Astrocyte (in vitro differentiated cells and primary cell): Measurements from ENCODE around the gene JOSD1. TPM values are rescaled to one million over a fixed set of nuclear protein-coding genes. Genes with fewer than 3 reads are reported as not detected.

Experiments used
- DNase-seq: peaks from one replicate; pipeline ENCODE4 v3.0.0-alpha.2; 2010; ENCODE audit warnings: low read depth
- FAIRE-seq: peaks from 2 replicates; lab custom pipeline; 2011; peaks lifted over from hg19 to GRCh38; lab: Jason Lieb, UNC
- H2AFZ ChIP-seq: 2 replicates; pipeline ENCODE4 v1.6.0; 2012; ENCODE audit warnings: low read depth, low read length, inconsistent platforms
- H3K27ac ChIP-seq: 2 replicates; pipeline ENCODE4 v1.5.1; 2011; ENCODE audit warnings: low read depth, low read length, inconsistent platforms
- H3K27me3 ChIP-seq: 2 replicates; pipeline ENCODE4 v1.6.0; 2011; ENCODE audit warnings: low read length, inconsistent platforms; ENCODE audit not compliant: insufficient read depth
- H3K36me3 ChIP-seq: 2 replicates; pipeline ENCODE4 v1.5.1; 2011; ENCODE audit warnings: low read length, inconsistent platforms; ENCODE audit not compliant: insufficient read depth
- H3K4me1 ChIP-seq: 2 replicates; pipeline ENCODE4 v1.5.1; 2011; ENCODE audit warnings: low read length, inconsistent platforms; ENCODE audit not compliant: insufficient read depth
- H3K4me2 ChIP-seq: 2 replicates; pipeline ENCODE4 v1.6.0; 2012; ENCODE audit warnings: low read length, inconsistent platforms
- H3K4me3 ChIP-seq: 2 replicates; pipeline ENCODE4 v1.5.1; 2011; ENCODE audit warnings: low read depth, mild to moderate bottlenecking, low read length, inconsistent platforms; ENCODE audit not compliant: insufficient read depth
- H3K79me2 ChIP-seq: 2 replicates; pipeline ENCODE4 v1.6.0; 2012; ENCODE audit warnings: mild to moderate bottlenecking, low read length, inconsistent platforms; ENCODE audit not compliant: insufficient read depth
- H3K9ac ChIP-seq: 2 replicates; pipeline ENCODE4 v1.6.0; 2012; ENCODE audit warnings: mild to moderate bottlenecking, low read length, inconsistent platforms
- H3K9me3 ChIP-seq: 2 replicates; pipeline ENCODE4 v1.5.1; 2012; ENCODE audit warnings: low read depth, mild to moderate bottlenecking, low read length, inconsistent platforms; ENCODE audit not compliant: insufficient read depth
- H4K20me1 ChIP-seq: 2 replicates; pipeline ENCODE4 v1.6.0; 2012; ENCODE audit warnings: low read length, inconsistent platforms; ENCODE audit not compliant: insufficient read depth
- H3K27ac Mint-ChIP-seq: one replicate; pipeline ENCODE4 v1.8.0; 2021; ENCODE audit warnings: mild to moderate bottlenecking, mixed read lengths; ENCODE audit not compliant: unreplicated experiment
- H3K27me3 Mint-ChIP-seq: one replicate; pipeline ENCODE4 v1.8.0; 2021; ENCODE audit warnings: low read depth, mixed read lengths; ENCODE audit not compliant: unreplicated experiment
- H3K36me3 Mint-ChIP-seq: one replicate; pipeline ENCODE4 v1.8.0; 2021; ENCODE audit warnings: low read depth, mixed read lengths; ENCODE audit not compliant: unreplicated experiment
- H3K4me1 Mint-ChIP-seq: one replicate; pipeline ENCODE4 v1.8.0; 2021; ENCODE audit warnings: low read depth, mixed read lengths; ENCODE audit not compliant: unreplicated experiment
- H3K4me3 Mint-ChIP-seq: one replicate; pipeline ENCODE4 v1.8.0; 2021; ENCODE audit warnings: mild to moderate bottlenecking, moderate library complexity, mixed read lengths; ENCODE audit not compliant: unreplicated experiment
- H3K9me3 Mint-ChIP-seq: one replicate; pipeline ENCODE4 v1.8.0; 2021; ENCODE audit warnings: mild to moderate bottlenecking, mixed read lengths; ENCODE audit not compliant: unreplicated experiment
- CTCF ChIP-seq: IDR thresholded peaks from 2 replicates; pipeline ENCODE4 v1.5.1; 2011; ENCODE audit warnings: low read depth, mild to moderate bottlenecking, inconsistent platforms, low read length, moderate library complexity; ENCODE audit not compliant: insufficient read depth
- EZH2 ChIP-seq: IDR thresholded peaks from 2 replicates; pipeline ENCODE4 v1.6.1; 2012; ENCODE audit warnings: mild to moderate bottlenecking, low read length, inconsistent platforms; ENCODE audit not compliant: insufficient read depth
- total RNA-seq: library from RNA; stranded (reverse); gene quantifications from 2 replicates; pipeline ENCODE4 v1.2.1, GENCODE V29; 2021

The JOSD1 gene
- total RNA-seq, 1 donor from 2014 or later, result 45.6 TPM

GRCh38 chr22:38740754-38741153 is 40.0 kb upstream of the JOSD1 start:
- Mint-ChIP-seq H3K4me3 (no peak overlapping the region), H3K27me3 (no peaks in the 10 kb centered on the region), H3K9me3 (no peaks in the 10 kb centered on the region), H3K4me1 (peaks cover 7% of the 10 kb centered on the region), H3K27ac (no peak overlapping the region), H3K36me3 (peaks cover 30% of the 10 kb centered on the region)
- peaks cover 9% of the 10 kb centered on the region for H4K20me1 ChIP-seq
- H3K27ac ChIP-seq, result no peak overlapping the region
- no peaks in the 10 kb centered on the region for H3K9me3 ChIP-seq
- no peak overlapping the region for H3K9ac ChIP-seq
- no peak overlapping the region for H3K4me2 ChIP-seq
- H3K4me1 ChIP-seq, result peaks cover 3% of the 10 kb centered on the region
- no peak overlapping the region for H2AFZ ChIP-seq
- no peak overlapping the region for H3K4me3 ChIP-seq
- no peak for DNase-seq
- no peaks in the 10 kb centered on the region for H3K79me2 ChIP-seq
- FAIRE-seq, result no peak
- no peak for TF ChIP-seq EZH2
- H3K36me3 ChIP-seq, result peaks cover 48% of the 10 kb centered on the region
- no peaks in the 10 kb centered on the region for H3K27me3 ChIP-seq

GRCh38 chr22:38740116-38740723 is 39.5 kb upstream of the JOSD1 start:
- TF ChIP-seq EZH2 (no peak), CTCF (no peak)
- no peak for DNase-seq
- H3K27ac ChIP-seq, result no peak overlapping the region
- H3K4me2 ChIP-seq, result no peak overlapping the region
- no peaks in the 10 kb centered on the region for H3K27me3 Mint-ChIP-seq
- no peak overlapping the region for H3K4me3 Mint-ChIP-seq
- no peaks in the 10 kb centered on the region for H3K79me2 ChIP-seq
- no peak overlapping the region for H3K4me3 ChIP-seq
- H3K36me3 Mint-ChIP-seq, result peaks cover 29% of the 10 kb centered on the region
- no peak overlapping the region for H3K27ac Mint-ChIP-seq
- peaks cover 44% of the 10 kb centered on the region for H3K36me3 ChIP-seq
- H2AFZ ChIP-seq, result no peak overlapping the region
- peaks cover 7% of the 10 kb centered on the region for H3K4me1 Mint-ChIP-seq
- H3K9ac ChIP-seq, result no peak overlapping the region
- no peaks in the 10 kb centered on the region for H3K9me3 Mint-ChIP-seq
- H3K27me3 ChIP-seq, result no peaks in the 10 kb centered on the region
- FAIRE-seq, result no peak
- H3K4me1 ChIP-seq, result peaks cover 3% of the 10 kb centered on the region
- peaks cover 13% of the 10 kb centered on the region for H4K20me1 ChIP-seq
- no peaks in the 10 kb centered on the region for H3K9me3 ChIP-seq

GRCh38 chr22:38739300-38740055 is 38.7 kb upstream of the JOSD1 start:
- no peaks in the 10 kb centered on the region for H3K27me3 Mint-ChIP-seq
- H3K4me1 Mint-ChIP-seq, result peaks cover 7% of the 10 kb centered on the region
- Histone ChIP-seq H2AFZ (no peak overlapping the region), H3K27ac (no peak overlapping the region), H3K27me3 (no peaks in the 10 kb centered on the region), H3K9ac (no peak overlapping the region), H3K79me2 (no peaks in the 10 kb centered on the region), H3K36me3 (peaks cover 39% of the 10 kb centered on the region), H4K20me1 (peaks cover 18% of the 10 kb centered on the region), H3K4me2 (no peak overlapping the region), H3K9me3 (no peaks in the 10 kb centered on the region), H3K4me1 (peaks cover 3% of the 10 kb centered on the region), H3K4me3 (no peak overlapping the region)
- H3K9me3 Mint-ChIP-seq, result no peaks in the 10 kb centered on the region
- H3K36me3 Mint-ChIP-seq, result peaks cover 25% of the 10 kb centered on the region
- DNase-seq (no peak), FAIRE-seq (no peak)
- peak overlapping the region; percentile 26 for H3K27ac Mint-ChIP-seq
- H3K4me3 Mint-ChIP-seq, result no peak overlapping the region
- no peak for TF ChIP-seq CTCF
- no peak for TF ChIP-seq EZH2
